SIG-M5 treated with dmso at 0.1 percent for 504 hours (cell line): ENCODE data around the gene PDE7B.

ENCODE experiments used
- DNase-seq: peaks from one replicate; lab custom pipeline; 2025; ENCODE audit not compliant: unreplicated experiment; lab: John Stamatoyannopoulos, UW

PDE7B gene

DNA sequence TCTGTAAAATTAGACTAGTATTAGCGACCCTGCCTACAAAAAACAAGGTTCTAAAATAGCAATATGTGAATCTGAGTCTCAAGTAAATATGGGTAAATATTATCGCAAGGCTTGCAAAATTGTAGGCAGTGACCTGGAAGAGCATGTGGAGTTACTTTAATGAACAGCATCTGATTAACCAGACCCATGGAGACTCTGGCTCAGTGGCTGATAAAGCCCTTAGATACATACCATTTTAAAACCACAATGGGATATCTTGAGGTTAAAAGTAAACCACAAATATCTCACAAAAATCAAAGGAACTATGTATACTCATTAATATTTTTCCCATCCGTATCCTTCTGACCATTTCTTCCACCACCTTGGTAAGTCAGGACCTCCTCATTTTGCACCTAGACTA is 211.6 kb downstream of the PDE7B start:
- DNase-seq: no peak

DNA sequence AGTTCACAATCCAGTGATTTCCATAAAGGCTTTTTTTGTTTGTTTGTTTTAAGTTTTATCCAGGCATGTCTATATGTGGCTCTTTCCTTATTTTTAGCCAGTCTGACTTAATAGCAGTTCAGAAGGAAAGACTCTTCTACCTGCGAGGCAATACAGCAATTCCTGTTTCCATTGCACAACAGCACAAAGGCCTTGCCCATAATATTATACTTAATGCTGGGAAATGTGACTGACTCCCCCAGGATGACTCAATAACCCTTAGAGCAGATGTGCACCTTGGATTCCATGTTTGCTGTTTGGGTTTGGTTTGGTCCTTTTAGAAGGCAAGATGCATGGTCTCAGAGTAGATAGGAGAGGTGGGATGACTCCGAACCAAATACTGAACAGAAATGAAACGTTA is 214.5 kb downstream of the PDE7B start:
- DNase-seq: no peak

DNA sequence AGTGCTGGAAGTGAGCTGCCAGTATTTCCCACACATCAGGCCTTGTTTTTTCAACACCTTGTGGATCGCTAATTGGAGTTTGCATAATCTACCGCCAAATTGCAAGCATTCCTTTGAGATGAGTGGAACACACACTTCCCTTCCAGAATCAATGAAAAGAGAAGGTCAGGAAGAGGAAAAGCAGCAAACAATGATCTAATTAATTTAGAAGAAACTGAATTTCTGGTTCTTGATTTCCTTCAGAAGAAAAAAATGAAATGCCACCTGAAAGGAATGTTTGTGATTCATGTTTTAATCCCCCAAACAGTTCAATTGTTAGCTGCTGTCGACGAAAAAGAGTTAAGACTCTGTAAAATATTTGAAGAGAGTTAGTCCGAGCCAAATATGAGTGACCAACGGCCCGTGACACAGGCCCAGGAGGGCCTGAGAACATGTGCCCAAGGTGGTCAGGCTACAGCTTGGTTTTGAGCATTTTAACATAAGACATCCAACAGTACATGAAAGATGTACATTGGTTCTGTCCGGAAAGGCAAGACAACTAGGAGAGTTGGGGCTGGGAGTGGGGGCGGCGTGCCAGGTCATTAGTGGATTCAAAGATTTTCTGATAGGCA is 216.3 kb downstream of the PDE7B start:
- no peak for DNase-seq

DNA sequence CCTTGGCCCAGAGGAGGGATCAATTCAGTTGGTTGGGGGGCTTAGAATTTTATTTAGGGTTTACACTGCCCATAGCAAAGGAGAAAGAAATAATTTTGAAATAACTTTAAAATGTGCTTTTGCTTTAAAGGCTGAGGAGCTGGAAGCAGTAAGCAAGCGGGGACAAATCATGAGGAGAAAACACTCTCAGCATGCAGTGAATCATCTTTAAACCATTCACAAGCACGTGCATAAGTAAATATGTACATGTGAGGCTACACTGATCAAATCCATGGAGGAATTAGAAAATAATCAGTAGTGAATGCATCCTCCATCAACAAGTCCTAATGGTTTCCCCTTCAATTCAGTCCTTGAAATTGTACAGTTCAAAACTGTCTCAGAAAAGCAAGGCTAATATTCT is 217.6 kb downstream of the PDE7B start:
- DNase-seq: no peak

DNA sequence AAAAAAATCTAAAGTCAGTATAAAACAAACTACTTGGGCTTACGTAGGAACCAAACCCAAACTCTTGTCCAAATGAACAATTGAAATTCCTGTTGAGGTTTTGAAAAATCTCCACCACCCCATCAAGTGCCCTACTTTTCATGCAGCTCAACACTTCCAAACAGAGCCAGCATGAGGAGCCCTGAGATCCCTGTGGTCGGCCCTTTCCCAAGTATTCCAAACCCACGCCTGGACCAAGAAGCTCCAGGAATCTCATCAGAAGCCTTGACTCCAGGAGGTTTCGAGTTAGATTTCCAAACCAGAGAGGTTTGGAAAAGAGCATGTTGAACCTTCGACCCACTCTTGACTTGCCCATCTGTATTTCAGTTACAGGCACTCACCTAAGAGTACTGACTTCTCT is 219.3 kb downstream of the PDE7B start:
- no peak for DNase-seq

DNA sequence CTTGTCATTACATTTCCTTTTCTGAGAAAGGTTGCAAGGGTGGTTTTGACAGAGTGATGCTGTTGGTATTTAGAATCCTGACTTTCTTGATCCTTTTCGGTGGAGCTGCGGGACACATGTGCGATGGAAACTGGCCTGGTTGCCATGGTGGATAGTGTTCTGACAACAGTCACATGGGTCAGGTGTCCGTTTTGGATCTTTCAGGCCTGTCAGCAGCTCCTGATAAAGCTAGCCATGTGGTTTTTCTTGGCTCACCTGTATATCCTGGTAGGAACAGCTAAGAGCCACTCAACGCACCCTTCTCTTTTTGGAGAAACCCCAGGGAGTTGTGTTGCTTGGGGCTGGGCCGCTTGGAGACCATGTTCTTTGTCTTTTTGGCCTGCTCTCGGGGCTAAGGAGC is 221.2 kb downstream of the PDE7B start:
- DNase-seq: no peak

DNA sequence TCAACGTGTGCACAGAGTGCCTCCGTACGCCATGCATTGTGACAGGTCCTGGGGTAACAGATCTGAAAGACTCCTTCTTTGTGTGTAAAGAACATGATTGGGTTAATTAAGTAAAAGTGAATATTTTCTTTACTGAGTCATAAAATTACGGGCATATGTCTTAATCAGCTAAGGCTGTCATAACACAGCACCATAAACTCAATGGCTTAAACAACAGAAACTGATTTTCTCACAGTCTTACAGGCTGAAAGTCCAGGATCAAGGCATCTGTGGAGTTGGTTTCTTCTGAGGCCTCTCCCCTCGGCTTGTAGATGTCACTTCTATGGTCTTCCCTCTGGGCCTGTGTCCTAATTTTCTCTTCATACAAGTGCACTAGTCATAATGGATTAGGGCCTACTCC is 221.7 kb downstream of the PDE7B start:
- no peak for DNase-seq

DNA sequence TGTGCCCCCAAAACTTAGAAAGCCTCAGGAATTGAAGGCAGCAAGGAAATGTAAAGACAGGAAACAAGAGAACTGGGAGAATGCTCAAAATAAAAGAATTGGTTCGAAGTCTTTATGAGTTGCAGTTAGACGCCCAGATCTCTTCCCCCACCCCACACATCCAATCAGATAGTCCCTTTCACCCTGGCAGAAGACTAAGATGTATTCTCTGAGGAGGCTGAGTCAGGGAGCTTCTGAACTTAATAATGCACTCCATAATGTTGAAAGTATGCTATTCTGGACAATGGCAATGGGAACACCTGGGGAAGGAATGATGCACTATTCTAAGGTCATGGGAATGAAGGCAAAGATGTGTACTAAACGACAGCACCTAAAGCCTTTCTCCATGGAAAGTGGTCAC is 225.0 kb downstream of the PDE7B start:
- no peak for DNase-seq

DNA sequence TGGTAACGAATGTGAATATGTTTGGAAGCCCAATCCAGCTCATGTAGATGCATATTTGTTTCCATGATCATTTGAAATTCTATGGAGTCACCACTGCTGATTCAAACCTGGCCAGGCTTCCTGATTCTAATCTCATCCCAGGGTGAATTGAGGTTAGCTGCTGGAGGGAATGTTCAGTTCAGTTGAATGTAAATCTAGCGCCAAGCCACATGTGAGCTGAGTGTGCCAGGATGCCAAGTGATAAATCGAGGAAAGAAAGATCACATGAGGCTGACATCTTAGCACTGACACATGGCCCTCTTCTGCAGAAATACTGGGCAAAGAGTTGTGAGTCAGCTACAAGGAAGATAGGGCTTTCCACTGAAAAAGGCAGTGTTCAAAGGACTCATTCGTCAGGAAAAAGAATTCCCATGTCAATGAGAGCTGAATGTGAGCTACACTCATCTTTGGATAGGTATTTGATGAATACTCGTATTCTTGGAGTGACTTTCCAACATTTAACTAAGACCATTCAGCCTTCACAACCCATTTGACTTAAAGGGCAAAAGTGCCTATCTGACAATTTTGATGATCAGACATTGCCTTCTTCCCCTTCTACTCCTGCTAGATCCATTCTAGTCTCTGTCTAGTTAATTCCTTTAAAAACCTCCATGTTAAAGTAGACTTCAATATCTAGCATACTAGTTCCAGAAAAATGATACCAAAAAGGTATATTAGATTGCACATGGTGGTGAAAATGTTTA is 226.5 kb downstream of the PDE7B start:
- DNase-seq: no peak

DNA sequence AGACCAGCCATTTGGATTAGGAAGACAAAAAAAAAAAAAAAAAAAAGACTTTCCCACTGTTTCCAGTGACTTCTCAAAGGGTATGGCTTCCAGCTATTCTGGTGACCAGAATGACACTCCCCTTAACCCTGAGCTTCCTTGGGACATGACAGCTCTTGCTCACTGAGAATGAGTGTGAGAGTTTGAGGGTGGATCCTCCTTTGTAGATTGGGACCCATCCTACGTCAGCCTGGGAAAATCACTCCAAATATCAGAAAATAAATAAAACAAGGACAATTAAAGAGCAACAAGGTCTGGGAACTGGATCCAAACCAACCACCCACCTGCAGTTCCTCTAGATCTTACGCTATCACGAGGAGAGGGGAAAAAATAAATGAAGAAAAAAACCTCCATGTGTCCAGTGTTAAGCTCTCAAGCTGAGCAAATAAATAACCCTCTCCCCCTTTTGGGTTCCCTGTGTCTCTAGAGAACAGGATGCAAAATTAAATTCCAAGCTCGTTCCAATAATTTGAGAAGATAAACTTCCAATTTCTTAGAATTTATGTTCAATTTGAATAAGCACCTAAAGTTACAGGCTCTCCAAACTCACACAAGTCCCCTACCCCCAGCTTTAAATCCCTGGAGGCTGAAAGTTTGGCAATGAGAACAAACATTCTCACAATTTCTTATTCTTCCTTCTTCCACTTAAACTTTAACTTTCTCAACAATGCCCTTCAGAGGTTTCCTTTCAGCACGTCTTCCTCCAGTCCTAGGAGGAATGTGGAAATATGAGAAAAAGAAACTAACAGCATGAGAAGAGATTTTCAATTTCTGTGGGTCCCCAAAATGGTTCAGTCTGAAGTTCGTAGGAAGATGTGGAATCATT is 228.4 kb downstream of the PDE7B start:
- no peak for DNase-seq

DNA sequence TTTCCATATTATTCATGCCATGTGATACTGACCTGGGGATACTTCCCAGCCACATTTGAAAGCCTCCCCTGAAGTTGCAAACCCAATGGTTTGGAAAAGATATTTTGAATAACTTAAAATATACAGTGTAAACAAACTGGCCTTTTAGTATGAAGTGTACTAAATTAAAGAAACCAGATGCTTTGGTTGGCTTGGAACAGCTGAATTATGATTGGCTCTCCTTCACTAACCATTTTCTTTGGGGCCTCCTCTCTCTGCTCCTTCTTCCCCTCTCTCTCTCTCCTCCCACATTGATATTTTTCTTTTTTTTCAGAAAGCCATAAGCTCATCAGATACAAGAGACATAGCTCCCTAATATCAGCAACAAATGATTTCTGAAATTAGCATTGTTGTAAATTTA is 232.0 kb downstream of the PDE7B start:
- no peak for DNase-seq

DNA sequence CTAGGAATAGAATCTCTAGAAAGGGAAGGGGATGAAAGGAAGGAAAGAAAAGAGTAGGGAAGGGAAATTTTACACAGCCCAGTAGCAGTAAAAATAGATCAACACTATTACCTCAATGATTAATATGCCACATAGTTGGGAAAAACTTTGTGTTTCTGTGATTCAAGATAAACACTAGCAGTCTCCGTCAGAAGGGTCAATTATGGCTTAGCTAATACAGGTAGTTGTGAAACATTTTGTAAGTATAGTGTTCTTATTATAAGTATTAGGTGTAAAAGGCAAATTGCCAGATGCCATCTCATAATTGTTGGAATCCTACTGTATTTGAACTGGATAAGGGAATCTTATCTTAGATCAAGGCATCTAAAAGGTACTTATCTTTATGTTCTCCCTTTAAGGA is 232.9 kb downstream of the PDE7B start:
- DNase-seq: no peak

DNA sequence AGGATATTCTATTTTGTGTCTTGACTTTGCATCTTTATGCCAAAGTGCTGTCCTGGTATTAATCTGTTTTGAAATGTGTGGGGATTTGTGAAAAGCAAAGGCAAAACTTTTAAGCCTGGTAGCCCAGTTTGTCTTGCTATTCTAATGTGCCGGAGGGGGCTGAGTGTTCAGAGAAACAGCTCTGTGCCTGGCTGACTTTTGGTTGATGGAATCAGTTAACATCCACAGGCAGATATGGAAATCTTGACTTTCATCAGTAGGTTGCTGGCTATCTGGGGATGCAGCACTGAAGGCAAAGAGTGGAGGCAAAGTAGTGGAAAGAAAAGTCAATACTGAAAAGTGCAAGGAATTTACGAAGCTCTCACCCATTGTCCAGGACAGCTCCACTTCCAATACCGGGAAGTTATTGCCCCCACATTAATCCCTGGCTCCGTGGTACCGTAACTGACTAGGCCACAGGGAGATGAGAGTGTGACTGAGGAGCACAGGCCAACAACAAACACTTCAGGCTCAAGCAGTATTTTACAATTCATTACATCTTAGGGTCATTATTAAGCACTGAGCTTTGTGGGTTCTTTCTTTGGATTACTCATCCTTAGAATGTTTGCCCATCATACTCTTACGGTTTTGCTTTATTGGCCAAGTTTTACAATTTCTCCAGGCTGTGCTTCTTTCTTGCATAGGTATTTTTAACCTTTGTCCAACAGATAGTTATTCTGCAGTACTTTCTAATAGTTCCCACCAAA is 234.0 kb downstream of the PDE7B start:
- no peak for DNase-seq

DNA sequence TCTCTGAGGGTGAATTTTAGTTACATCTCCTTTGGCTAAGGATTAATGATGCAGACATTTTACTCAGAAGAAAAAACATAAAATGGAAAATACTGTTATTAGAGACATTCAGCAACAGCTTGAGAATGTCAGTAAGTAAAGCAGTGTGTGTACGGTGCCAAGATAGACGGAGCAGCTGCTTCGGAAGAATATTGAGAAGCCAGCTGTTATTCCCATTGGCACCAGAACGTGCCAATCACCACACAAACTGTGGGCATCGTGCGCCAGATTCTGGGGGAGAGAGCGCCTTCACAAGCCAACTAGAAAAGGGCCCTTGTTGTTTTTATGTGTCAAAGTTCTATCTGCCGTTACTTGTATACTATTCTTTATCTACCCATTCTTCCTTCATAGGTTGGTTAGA is 235.2 kb downstream of the PDE7B start:
- DNase-seq: no peak

DNA sequence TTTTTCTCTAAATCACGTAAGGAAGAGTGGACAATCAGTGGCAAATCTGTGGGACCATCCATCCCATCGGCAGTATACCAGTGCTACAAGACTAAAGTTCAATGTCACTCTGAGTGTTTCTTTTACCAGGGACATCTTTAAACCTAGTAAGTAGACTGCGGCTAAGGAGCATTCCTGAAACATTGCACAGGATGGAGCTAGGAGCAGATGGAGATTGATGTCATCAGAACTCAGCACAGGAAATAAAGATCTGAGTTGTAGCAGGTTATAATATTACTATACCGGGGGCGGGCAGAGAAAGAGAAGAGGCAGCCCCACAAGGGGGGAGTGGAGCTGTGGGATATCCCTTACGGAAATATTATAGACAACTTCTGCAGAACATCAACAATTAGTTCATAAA is 236.5 kb downstream of the PDE7B start:
- no peak for DNase-seq

DNA sequence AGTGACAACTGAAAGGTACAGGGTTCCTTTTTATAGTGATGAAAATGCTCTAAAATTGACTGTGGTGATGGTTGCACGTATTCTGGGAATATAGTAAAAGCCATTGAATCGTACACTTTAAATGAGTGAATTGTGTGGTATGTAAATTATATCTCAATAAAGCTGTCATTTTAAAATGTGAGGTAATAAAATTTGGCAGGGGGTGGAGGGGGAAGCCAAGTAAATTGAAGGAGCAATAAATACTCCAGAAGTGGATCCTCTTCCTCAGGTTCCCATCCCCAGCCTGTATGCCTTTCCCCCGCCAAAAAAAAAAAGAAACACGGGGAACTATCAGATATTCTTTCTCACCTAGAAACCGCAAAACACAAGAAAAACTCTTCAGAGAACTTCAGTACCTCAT is 237.2 kb downstream of the PDE7B start:
- no peak for DNase-seq

DNA sequence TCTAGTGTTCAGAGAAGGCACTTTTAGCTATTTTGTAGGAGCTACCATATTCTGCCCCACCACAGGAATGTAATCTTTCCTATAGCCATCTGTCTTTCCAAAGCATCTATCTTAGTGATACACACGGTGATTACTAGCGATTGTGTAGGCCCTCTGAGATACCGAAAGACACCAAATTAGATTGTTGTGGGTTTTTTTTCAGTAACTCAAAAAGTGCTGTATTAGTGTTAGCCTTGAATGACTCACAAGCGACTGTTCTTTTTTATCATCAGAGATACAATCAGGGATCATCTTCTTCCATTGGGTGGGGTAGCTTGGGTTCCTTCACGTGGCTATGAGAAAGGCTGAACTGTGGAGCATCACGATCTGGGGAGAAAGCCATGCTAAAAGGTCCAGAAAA is 238.4 kb downstream of the PDE7B start:
- DNase-seq: no peak

DNA sequence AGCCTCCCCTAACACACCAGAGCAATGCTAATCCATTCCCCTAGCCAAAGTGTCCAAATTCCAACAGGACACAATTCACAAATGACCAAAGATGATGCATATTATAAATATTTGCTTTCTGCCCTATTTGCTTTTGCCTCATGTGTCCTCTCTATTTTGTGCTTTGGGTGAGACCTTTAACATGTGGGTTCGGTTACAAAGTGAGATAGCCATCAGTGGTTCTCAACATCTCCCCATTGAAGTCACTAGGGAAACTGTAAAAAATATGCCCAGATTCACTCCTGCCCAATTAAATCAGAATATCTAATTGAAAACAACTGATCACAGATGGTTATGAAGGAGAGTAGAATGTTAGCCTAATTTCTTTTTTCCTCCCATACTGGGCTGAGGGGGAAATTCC is 239.4 kb downstream of the PDE7B start:
- DNase-seq: no peak

DNA sequence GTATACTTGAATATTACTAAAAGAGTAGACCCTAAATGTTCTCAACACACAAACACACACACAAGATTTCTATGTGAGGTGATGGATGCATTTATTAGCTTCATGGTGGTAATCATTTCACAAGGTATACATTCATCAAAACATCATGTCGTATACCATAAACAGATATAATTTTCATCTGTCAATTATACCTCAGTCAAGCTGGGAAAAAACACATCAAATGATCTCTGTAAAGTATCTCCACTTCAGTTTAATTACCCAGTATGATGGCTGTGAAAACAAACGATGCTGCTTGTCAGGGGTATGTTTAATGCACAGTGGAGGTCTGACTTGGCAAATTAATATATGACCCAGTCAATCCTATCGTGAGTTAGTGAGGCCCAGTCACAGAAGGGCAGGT is 241.4 kb downstream of the PDE7B start:
- no peak for DNase-seq

DNA sequence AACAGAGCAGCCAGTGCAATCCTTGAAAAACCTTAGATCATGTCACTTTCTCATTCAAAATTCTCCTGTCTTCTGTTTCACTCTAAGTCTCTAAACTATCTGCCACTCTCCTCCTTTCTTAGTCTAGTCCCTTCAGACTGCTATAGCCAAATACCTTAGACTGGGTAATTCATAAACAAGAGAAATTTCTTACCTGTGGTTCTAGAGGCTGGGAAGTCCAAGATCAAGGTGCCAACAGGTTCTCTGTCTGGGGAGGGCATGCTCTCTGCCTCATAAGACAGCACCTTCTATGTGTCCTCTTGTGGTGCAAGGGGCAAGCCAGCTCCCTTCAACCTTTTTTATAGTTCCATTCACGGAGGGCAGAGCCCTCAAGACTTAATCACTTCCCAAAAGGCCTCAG is 242.3 kb downstream of the PDE7B start:
- DNase-seq: no peak

DNA sequence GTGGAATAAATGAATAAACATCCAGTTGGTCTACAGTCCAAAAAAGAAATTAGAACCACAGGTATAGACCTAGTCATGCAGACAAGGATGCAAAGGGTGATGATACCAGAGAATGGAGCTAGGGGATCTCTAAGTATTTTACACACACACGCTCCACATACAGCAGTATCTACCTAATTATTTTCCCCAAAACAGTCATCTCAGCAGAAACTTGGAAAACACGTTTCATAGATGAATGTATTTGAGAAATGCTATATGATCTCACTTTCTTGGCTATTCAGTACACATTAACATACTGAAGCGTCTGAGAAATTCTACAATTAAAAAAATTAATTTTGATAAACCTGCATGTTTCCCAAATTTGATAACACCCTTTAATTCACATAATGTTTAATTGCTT is 243.3 kb downstream of the PDE7B start:
- DNase-seq: no peak

DNA sequence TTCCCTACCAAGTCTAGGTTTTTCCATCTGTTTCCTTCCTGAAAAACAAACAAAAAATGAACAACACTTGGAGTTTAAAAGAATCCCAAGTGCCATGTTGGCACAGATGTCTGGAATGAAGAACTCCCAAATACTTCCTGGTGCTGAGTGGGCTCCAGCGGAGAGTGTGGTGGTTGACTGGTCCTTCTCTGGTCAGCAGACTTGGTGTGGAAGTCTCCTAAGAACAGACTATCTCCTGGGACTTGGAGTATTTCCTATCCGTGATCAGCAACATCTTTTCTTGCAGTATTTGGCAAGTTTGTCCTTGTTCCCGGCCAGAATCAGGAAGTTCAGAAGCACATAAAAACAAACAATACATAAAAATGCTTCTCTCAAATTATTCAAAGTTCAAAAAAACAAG is 244.5 kb downstream of the PDE7B start:
- no peak for DNase-seq
